ENCODE results near the gene ZFHX3. TPM values are rescaled to one million over a fixed set of nuclear protein-coding genes. Genes with fewer than 3 reads are reported as not detected.

Gene ZFHX3
- total and polyA plus RNA-seq, 9 of the 15 experiments (the other 6 are each of a cell fraction or from before 2014, with no cell fraction given) = 0.01 to 0.23 (median 0.06) TPM; not detected in 4

- Histone ChIP-seq H3K9me1 (ENCODE audit: control insufficient read depth, insufficient read depth, low read length) (no peaks in the 10 kb centered on the region), H2AFZ (ENCODE audit: low read depth, low read length) (no peak overlapping the region), H3K36me3 (ENCODE audit: control insufficient read depth, insufficient read depth, low read length) (no peaks in the 10 kb centered on the region), H3K4me3 (no peak overlapping the region), H3K4me2 (ENCODE audit: insufficient read depth, low read length) (no peak overlapping the region), H3K9me3 (replicated peaks; ENCODE audit: control insufficient read depth, insufficient read depth, low read depth, low read length) (no peaks in the 10 kb centered on the region), H3K27ac (ENCODE audit: extremely low read depth, low read depth, low read length) (no peak overlapping the region), H3K27me3 (ENCODE audit: control insufficient read depth in 2 of 2, insufficient read depth in 2 of 2, low read length in 2 of 2) (peaks cover 3 to 27% of the 10 kb centered on the region in 2 experiments; a peak in 3 of 5 replicates), H3K4me1 (replicated peaks in 1 of 2; ENCODE audit: control insufficient read depth in 2 of 2, insufficient read depth in 2 of 2, low read length in 2 of 2) (peaks cover 3 to 13% of the 10 kb centered on the region in 2 experiments; a peak in 3 of 5 replicates), H3K9ac (ENCODE audit: insufficient read depth in 1 of 2, low read depth in 2 of 2, low read length in 2 of 2) (no peak overlapping the region), H4K20me1 (replicated peaks; ENCODE audit: control insufficient read depth, insufficient read depth, low read length) (no peaks in the 10 kb centered on the region), H3K79me2 (ENCODE audit: control insufficient read depth, insufficient read depth, low read length) (no peaks in the 10 kb centered on the region)
- POLR2A ChIA-PET = no interaction called here
- ATAC-seq = no peak
- DNase-seq (ENCODE audit: extremely low read depth in 1 of 4, low spot score in 3 of 4) = no peak
- TF ChIP-seq DEAF1 (CRISPR knock-in tag; IDR thresholded peaks at IDR 0.05) (no peak), SPI1 (IDR thresholded peaks at IDR 0.05; ENCODE audit: borderline replicate concordance, low read depth, low read length) (no peak), KAT8 (IDR thresholded peaks at IDR 0.05; ENCODE audit: low read depth) (no peak), NR4A1 (CRISPR knock-in tag; IDR thresholded peaks at IDR 0.05) (no peak), NR4A1 (tag; IDR thresholded peaks at IDR 0.05) (no peak), MBD2 (IDR thresholded peaks at IDR 0.05; ENCODE audit: borderline replicate concordance, low read depth) (no peak), ZNF512 (tag; IDR thresholded peaks at IDR 0.05) (no peak), SOX6 (IDR thresholded peaks at IDR 0.05) (no peak), ZNF3 (CRISPR knock-in tag; IDR thresholded peaks at IDR 0.05) (no peak), SMC3 (conservative IDR thresholded peaks at IDR 0.05; ENCODE audit: insufficient read depth, low read depth, low read length) (no peak), ATF3 (IDR thresholded peaks at IDR 0.05) (no peak), ATF3 (CRISPR knock-in tag; conservative IDR thresholded peaks at IDR 0.05) (no peak), ZNF408 (CRISPR knock-in tag; IDR thresholded peaks at IDR 0.05; ENCODE audit: low read depth) (no peak), FOXM1 (IDR thresholded peaks at IDR 0.05; ENCODE audit: low read depth) (no peak), FOXM1 (CRISPR knock-in tag; IDR thresholded peaks at IDR 0.05; ENCODE audit: low read depth) (no peak)
- in situ Hi-C loops (cut with MboI) = no loop called here
- FAIRE-seq = no peak
- WGBS (ENCODE audit: insufficient coverage, low coverage, missing lambda C conversion rate) = 16% methylated on average over 6 of the region's 6 CpGs
- CTCF ChIA-PET (ENCODE audit: low intra/inter-chr PET ratio) = no interaction called here
- intact Hi-C loops (cut with micrococcal nuclease) = no loop called here
- no TSS peak for BruUV-seq (replicated peaks)
These were observed 7.8 kb downstream of the ZFHX3 start for GRCh38 chr16:73040136-73040535.

Measured in K562 (cell line).